MM.1S (cell line): ENCODE results near the gene CCDC152.

Experiments used
- DNase-seq: peaks from one replicate; pipeline ENCODE4 v3.0.0-alpha.2; 2015
- H2AFZ ChIP-seq: fragments of 300-600 bp; sonication (generic); 2 replicates; pipeline ENCODE4 v1.6.0; 2016; ENCODE audit warnings: antibody characterized with exemption, low read length
- H3F3A ChIP-seq: fragments of 300-600 bp; sonication (generic); 2 replicates; pipeline ENCODE4 v1.6.1; 2016; ENCODE audit warnings: mild to moderate bottlenecking, antibody characterized with exemption, low read length, moderate library complexity, mixed read lengths; ENCODE audit not compliant: insufficient read depth
- H3K27ac ChIP-seq: fragments of 300-600 bp; sonication (generic); 2 replicates; pipeline ENCODE4 v1.5.1; 2016; ENCODE audit warnings: mild to moderate bottlenecking, low read length
- H3K27me3 ChIP-seq: fragments of 300-600 bp; sonication (generic); replicated peaks from 2 replicates; pipeline ENCODE4 v1.6.0; 2016; ENCODE audit warnings: low read length; ENCODE audit not compliant: insufficient read depth
- H3K36me3 ChIP-seq: fragments of 300-600 bp; sonication (generic); replicated peaks from 2 replicates; pipeline ENCODE4 v1.6.1; 2016; ENCODE audit warnings: mild to moderate bottlenecking, low read length, mixed read lengths; ENCODE audit not compliant: insufficient read depth
- H3K4me1 ChIP-seq: fragments of 300-600 bp; sonication (generic); 2 replicates; pipeline ENCODE4 v1.6.1; 2016; ENCODE audit warnings: low read length, mixed read lengths
- H3K4me2 ChIP-seq: fragments of 300-600 bp; sonication (generic); 2 replicates; pipeline ENCODE4 v1.6.0; 2016; ENCODE audit warnings: low read depth, low read length
- H3K4me3 ChIP-seq: fragments of 300-600 bp; sonication (generic); 2 replicates; pipeline ENCODE4 v1.5.1; 2016; ENCODE audit warnings: low read length, mixed read lengths
- H3K79me2 ChIP-seq: fragments of 300-600 bp; sonication (generic); 2 replicates; pipeline ENCODE4 v1.6.1; 2016; ENCODE audit warnings: mixed run types, low read length, mixed read lengths
- H3K9ac ChIP-seq: fragments of 300-600 bp; sonication (generic); 2 replicates; pipeline ENCODE4 v1.6.1; 2016; ENCODE audit warnings: low read length, mixed read lengths
- H3K9me2 ChIP-seq: fragments of 300-600 bp; sonication (generic); replicated peaks from 2 replicates; pipeline ENCODE4 v1.6.1; 2016; ENCODE audit warnings: mild to moderate bottlenecking, low read length, mixed read lengths; ENCODE audit not compliant: insufficient read depth
- H3K9me3 ChIP-seq: fragments of 300-600 bp; sonication (generic); replicated peaks from 2 replicates; pipeline ENCODE4 v1.6.1; 2016; ENCODE audit warnings: mild to moderate bottlenecking, low read length, mixed read lengths; ENCODE audit not compliant: insufficient read depth
- H4K20me1 ChIP-seq: fragments of 300-600 bp; sonication (generic); 2 replicates; pipeline ENCODE4 v1.6.1; 2016; ENCODE audit warnings: mild to moderate bottlenecking, low read length, moderate library complexity, mixed read lengths; ENCODE audit not compliant: insufficient read depth
- EZH2 ChIP-seq: fragments of 300-600 bp; sonication (generic); optimal IDR thresholded peaks from 2 replicates; pipeline ENCODE3; 2017; ENCODE audit warnings: low read depth, mild to moderate bottlenecking, antibody characterized with exemption, low read length, mixed read lengths
- EZH2phosphoT487 ChIP-seq: fragments of 300-600 bp; sonication (generic); IDR thresholded peaks from 2 replicates; pipeline ENCODE4 v1.6.1; 2018; ENCODE audit warnings: antibody characterized with exemption, low read length
- TF ChIP-seq, protein P1 (sequence below): fragments of 300-600 bp; sonication (generic); IDR thresholded peaks from 2 replicates; pipeline ENCODE4 v1.5.1; 2016; ENCODE audit warnings: antibody characterized with exemption, low read length, mixed read lengths

CCDC152 gene

DNA sequence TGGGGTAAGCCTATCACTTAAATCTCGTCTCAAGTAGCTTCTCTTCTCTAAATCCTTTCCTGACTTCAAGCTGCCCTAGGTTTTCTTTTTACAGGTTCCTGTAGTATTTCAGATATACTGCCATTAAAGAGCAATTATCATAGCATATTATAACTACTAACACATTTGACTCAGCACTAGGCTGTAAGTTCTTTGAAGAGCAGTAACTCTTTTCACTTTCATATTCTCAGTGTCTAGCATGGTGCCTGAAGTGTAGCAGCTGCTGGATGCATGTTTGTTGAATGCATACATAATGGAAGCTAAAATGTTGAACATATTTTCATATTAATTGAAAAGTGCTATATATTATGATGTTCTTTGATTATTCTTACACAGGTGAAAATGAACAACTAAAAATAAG, 22.5 kb downstream of the CCDC152 start:
- no peak overlapping the region for H3K4me3 ChIP-seq
- H3K4me2 ChIP-seq: no peak overlapping the region
- no peaks in the 10 kb centered on the region for H3K79me2 ChIP-seq
- H3K36me3 ChIP-seq: no peaks in the 10 kb centered on the region
- H3K9me2 ChIP-seq: no peaks in the 10 kb centered on the region
- TF ChIP-seq, protein P1, sequence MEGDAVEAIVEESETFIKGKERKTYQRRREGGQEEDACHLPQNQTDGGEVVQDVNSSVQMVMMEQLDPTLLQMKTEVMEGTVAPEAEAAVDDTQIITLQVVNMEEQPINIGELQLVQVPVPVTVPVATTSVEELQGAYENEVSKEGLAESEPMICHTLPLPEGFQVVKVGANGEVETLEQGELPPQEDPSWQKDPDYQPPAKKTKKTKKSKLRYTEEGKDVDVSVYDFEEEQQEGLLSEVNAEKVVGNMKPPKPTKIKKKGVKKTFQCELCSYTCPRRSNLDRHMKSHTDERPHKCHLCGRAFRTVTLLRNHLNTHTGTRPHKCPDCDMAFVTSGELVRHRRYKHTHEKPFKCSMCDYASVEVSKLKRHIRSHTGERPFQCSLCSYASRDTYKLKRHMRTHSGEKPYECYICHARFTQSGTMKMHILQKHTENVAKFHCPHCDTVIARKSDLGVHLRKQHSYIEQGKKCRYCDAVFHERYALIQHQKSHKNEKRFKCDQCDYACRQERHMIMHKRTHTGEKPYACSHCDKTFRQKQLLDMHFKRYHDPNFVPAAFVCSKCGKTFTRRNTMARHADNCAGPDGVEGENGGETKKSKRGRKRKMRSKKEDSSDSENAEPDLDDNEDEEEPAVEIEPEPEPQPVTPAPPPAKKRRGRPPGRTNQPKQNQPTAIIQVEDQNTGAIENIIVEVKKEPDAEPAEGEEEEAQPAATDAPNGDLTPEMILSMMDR: no peak
- TF ChIP-seq EZH2 (no peak), EZH2phosphoT487 (no peak)
- no peak overlapping the region for H3K27ac ChIP-seq
- H3F3A ChIP-seq: no peaks in the 10 kb centered on the region
- no peaks in the 10 kb centered on the region for H3K27me3 ChIP-seq
- no peak overlapping the region for H2AFZ ChIP-seq
- no peak overlapping the region for H3K9ac ChIP-seq
- peak; percentile 59 for DNase-seq
- H3K9me3 ChIP-seq: no peaks in the 10 kb centered on the region
- no peaks in the 10 kb centered on the region; the same call in 1 of the 2 replicates for H3K4me1 ChIP-seq
- no peaks in the 10 kb centered on the region for H4K20me1 ChIP-seq

DNA sequence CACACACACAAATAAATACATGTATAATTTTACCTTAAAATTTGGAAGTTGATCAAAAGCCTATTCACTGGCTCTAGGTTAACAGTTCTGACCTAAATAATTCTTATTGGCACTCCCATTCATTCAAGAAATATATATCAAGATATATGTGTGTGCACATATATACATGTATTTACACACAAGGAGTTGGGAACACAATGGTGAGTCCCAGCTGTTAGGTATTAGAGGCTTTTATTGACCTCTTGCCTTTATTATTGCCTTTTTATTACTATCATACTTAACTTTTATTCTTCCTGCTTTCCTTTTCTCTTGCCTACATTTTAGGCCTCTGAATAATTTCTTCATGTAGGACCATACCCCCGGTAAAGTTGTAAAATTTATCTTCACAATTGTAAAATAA, 25.0 kb downstream of the CCDC152 start:
- H3K4me1 ChIP-seq: no peaks in the 10 kb centered on the region
- no peak overlapping the region for H3K4me3 ChIP-seq
- H3K36me3 ChIP-seq: no peaks in the 10 kb centered on the region
- no peak overlapping the region for H3K9ac ChIP-seq
- no peak overlapping the region for H2AFZ ChIP-seq
- H3F3A ChIP-seq: no peaks in the 10 kb centered on the region
- TF ChIP-seq EZH2phosphoT487: no peak
- TF ChIP-seq, protein P1: no peak
- TF ChIP-seq EZH2: no peak
- H4K20me1 ChIP-seq: no peaks in the 10 kb centered on the region
- no peaks in the 10 kb centered on the region for H3K27me3 ChIP-seq
- H3K27ac ChIP-seq: no peak overlapping the region
- H3K4me2 ChIP-seq: no peak overlapping the region
- no peaks in the 10 kb centered on the region for H3K9me3 ChIP-seq
- H3K79me2 ChIP-seq: no peaks in the 10 kb centered on the region
- no peaks in the 10 kb centered on the region for H3K9me2 ChIP-seq
- DNase-seq: no peak

DNA sequence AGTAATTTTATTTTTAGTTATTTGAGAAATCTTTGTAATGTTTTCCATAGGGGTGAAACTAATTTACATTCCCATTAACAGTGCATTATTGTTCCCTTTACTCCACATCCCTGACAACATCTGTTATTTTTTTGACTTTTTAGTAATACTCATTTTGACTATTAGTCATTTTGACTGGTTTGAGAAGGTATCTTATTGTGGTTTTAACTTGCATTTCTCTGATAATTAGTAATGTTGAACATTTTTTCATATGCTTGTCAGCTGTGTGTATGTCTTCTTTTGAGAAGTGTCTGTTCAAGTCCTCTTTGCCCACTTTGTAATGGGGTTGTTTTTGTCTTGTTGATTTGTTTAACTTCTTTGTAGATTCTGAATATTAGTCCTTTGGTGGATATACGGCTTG, 27.5 kb downstream of the CCDC152 start:
- TF ChIP-seq EZH2 (no peak), EZH2phosphoT487 (no peak)
- TF ChIP-seq, protein P1: no peak
- Histone ChIP-seq H3F3A (no peaks in the 10 kb centered on the region), H4K20me1 (no peaks in the 10 kb centered on the region), H3K9ac (no peak overlapping the region), H3K79me2 (no peaks in the 10 kb centered on the region), H3K4me1 (no peaks in the 10 kb centered on the region), H3K27ac (no peak overlapping the region), H3K36me3 (no peaks in the 10 kb centered on the region), H2AFZ (no peak overlapping the region), H3K9me3 (no peaks in the 10 kb centered on the region), H3K4me2 (no peak overlapping the region), H3K4me3 (no peak overlapping the region), H3K27me3 (no peaks in the 10 kb centered on the region), H3K9me2 (no peaks in the 10 kb centered on the region)
- DNase-seq: no peak
